Activated CD8-positive, alpha-beta memory T cell treated with anti-CD3 and anti-CD28 coated beads, Interleukin-2, amount 50 U/mL, for 24 hours (primary cell): ENCODE results near the gene TACC2.

Experiments used
- DNase-seq: peaks from one replicate; pipeline ENCODE4 v3.0.0-alpha.2; 2020; ENCODE audit errors: extremely low read depth

Gene TACC2

GRCh38 chr10:122030200-122030552 is 41.2 kb downstream of the TACC2 start:
- no peak for DNase-seq

- no peak for DNase-seq
Observed at GRCh38 chr10:122033224-122033926, 44.4 kb downstream of the TACC2 start.

- no peak for DNase-seq
Observed at GRCh38 chr10:122034149-122034756, 45.3 kb downstream of the TACC2 start.

- no peak for DNase-seq
Observed at GRCh38 chr10:122040786-122041185, 51.8 kb downstream of the TACC2 start.

- DNase-seq: no peak
Observed at GRCh38 chr10:122042836-122043235, 53.9 kb downstream of the TACC2 start.

GRCh38 chr10:122044045-122044661 is 55.2 kb downstream of the TACC2 start:
- no peak for DNase-seq

GRCh38 chr10:122044713-122045112 is 55.8 kb downstream of the TACC2 start:
- DNase-seq: no peak

GRCh38 chr10:122045212-122045611 is 56.2 kb downstream of the TACC2 start:
- no peak for DNase-seq

GRCh38 chr10:122047560-122047959 is 58.6 kb downstream of the TACC2 start:
- DNase-seq: no peak

GRCh38 chr10:122049076-122049475 is 60.1 kb downstream of the TACC2 start:
- no peak for DNase-seq

GRCh38 chr10:122050311-122050710 is 61.3 kb downstream of the TACC2 start:
- DNase-seq: no peak

- DNase-seq: no peak
Observed at GRCh38 chr10:122050811-122051210, 61.8 kb downstream of the TACC2 start.

GRCh38 chr10:122051609-122052385 is 62.8 kb downstream of the TACC2 start:
- DNase-seq: no peak

- DNase-seq: no peak
Observed at GRCh38 chr10:122052701-122053100, 63.7 kb downstream of the TACC2 start.

GRCh38 chr10:122053314-122053713 is 64.4 kb downstream of the TACC2 start:
- DNase-seq: no peak

- no peak for DNase-seq
Observed at GRCh38 chr10:122054048-122055025, 65.4 kb downstream of the TACC2 start.

- DNase-seq: no peak
Observed at GRCh38 chr10:122055252-122055651, 66.3 kb downstream of the TACC2 start.

- DNase-seq: no peak
Observed at GRCh38 chr10:122056431-122057094, 67.6 kb downstream of the TACC2 start.

GRCh38 chr10:122057841-122058413 is 69.0 kb downstream of the TACC2 start:
- DNase-seq: no peak

GRCh38 chr10:122060250-122060649 is 71.3 kb downstream of the TACC2 start:
- DNase-seq: no peak
